HG03342 (cell line): ENCODE measurements around the gene A4GNT.
"Not testable (repeated sequence)": the region's sequence is repeated elsewhere in the genome, so short reads cannot be mapped to it uniquely, and the experiment has no call there.

Experiments used
- ATAC-seq: cut with Tn5 transposase; IDR thresholded peaks from one replicate; pipeline ENCODE4 v1.9.1; 2021; ENCODE audit warnings: mild to moderate bottlenecking, moderate library complexity; ENCODE audit not compliant: unreplicated experiment

Gene A4GNT

GRCh38 chr3:138119423-138119766 is 12.8 kb downstream of the A4GNT start:
- no peak for ATAC-seq

GRCh38 chr3:138118612-138119422 is 13.4 kb downstream of the A4GNT start:
- peak; percentile 79 for ATAC-seq

DNA sequence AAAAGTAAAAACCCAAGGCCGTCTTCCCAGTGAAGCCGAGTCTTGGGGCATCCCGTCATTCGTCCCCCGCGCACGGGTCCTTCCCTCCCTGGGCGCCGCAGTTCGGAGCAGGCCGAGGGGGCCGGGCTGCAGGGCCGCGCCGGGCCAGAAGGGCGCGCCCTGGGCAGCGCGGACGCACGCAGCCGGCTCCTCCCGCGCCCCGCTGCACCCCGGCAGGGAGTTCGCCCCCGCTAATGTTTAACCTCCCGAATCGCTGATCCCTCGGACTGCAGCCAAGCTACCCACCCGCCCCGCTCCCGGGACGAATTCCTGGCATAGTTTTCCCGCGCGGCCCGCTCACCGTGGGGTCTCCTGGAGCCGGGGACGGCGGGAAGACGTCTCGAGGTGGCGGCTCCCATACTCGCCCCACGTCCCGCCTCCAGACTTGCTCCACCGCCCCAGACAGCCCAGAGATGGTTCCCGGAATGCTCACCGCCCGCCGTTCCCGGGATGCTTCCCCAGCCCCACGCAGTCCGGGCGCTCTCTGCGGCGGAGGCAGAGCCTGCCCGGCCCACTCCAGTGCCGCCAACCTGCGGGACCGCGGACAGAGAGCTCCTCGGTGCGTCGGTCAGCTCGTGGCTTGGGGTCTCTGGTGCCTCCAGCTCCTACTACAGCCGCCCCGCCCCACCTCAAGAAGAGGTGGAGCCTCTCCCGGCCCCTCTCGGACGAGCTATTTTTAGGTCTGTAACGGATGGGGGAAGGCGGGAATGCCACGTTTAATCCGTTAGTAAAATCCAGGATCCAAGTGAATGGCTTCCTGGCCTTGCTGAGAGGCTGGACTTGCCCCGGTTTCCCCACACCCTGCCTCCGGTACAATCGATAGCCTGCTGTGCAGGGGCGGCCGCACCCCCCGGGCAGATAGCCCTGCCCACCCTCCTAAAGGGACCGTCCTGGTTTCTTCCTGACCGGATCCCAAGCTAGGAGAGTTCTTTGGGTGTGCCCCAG is 16.9 kb downstream of the A4GNT start, which contains the start of gene DZIP1L:
TSS of gene DZIP1L (minus strand) at position 621 of the 984 bp plus-strand sequence. CDS start 11,637 bp downstream, outside the sequence.
- peak; percentile 78 for ATAC-seq

GRCh38 chr3:138114431-138114918 is 17.7 kb downstream of the A4GNT start:
- no peak for ATAC-seq

DNA sequence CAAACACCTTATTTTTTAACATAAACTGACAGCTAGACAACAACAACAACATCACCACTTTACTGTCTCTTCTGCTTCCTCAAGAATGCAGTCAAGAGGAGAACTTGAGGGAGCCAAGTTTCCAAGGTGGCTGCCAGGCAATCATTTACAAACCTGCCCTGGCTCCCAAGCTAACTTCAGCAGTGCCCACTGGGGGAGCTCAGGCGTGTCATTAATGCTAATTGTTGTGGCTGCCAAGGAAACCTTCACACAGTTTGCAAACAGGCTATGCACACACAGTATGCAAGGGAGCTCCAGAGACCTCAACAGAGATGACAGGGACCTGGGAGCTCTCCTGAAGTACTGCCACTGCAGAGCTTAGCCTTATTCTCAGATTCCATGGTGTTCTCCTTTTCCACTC is 18.9 kb downstream of the A4GNT start:
- no peak for ATAC-seq

- no peak for ATAC-seq
Observed at GRCh38 chr3:138112362-138112761, 19.8 kb downstream of the A4GNT start.

- ATAC-seq = no peak
Observed at GRCh38 chr3:138105598-138105997, 26.6 kb downstream of the A4GNT start.

- no peak for ATAC-seq
Observed at GRCh38 chr3:138103466-138103865, 28.7 kb downstream of the A4GNT start.

- ATAC-seq = not testable (repeated sequence)
Observed at GRCh38 chr3:138101351-138101940, 30.7 kb downstream of the A4GNT start.

- no peak for ATAC-seq
Observed at GRCh38 chr3:138099417-138099816, 32.8 kb downstream of the A4GNT start.

GRCh38 chr3:138097192-138098172 is 34.7 kb downstream of the A4GNT start:
- peak; percentile 55 for ATAC-seq

- ATAC-seq = no peak
Observed at GRCh38 chr3:138093721-138094120, 38.5 kb downstream of the A4GNT start.

DNA sequence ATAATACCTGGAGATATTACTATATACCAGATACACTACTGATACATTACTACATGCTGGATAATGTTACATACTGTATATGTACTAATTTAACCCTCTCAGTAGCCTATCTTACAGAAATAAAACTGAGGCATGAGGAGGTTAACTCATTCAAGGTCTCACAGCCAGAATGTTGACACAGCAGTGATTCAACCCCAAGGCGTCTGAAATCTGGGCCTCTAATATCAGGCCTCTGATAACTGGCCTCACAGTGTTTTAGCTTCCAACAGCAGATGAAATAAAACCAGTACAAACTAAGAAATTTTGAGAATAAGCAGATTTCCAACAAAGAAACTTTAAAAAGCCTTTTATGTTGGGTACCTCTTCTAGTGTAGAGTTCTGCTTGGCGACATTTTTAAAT is 40.2 kb downstream of the A4GNT start:
- ATAC-seq = no peak

DNA sequence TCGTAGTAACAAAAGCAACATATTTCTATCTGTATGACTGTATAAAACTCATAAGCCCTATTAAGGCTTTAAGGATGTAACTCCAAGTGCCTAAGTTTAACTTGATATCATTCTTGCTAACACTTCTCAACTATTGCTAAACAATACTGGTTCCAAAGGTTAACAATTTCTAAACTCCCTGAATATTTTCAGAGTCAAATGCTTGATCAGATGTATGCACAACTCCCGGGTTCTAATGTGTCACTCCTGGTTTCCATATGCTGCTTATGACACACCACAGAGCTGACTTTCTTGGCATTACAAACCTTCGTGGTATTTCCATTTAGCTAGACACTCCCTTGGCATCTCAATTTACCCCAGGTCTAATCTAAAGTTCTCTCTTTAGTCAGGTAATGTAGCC is 43.1 kb downstream of the A4GNT start:
- no peak for ATAC-seq

GRCh38 chr3:138085745-138086144 is 46.4 kb downstream of the A4GNT start:
- not testable (repeated sequence) for ATAC-seq

GRCh38 chr3:138084196-138084595 is 48.0 kb downstream of the A4GNT start:
- ATAC-seq = no peak

DNA sequence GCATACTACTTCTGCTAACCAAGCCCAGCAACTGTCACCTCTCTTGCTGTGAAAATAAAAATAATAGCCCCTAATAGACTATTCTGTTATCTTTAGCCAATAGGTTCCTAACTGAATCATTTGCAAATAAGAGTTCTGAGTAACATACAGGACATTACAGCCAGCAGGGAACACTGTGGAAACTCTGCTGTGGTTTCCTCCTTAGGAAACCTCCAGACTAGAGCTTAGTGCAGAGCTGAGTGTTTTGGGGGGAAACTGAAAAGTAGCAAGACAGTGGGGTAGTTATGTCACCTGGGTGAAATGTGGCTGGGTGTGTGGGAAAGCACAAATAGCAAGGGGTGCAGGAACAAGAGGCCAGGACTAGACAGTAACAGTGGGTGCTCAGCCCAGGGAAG is 49.2 kb downstream of the A4GNT start:
- no peak for ATAC-seq

DNA sequence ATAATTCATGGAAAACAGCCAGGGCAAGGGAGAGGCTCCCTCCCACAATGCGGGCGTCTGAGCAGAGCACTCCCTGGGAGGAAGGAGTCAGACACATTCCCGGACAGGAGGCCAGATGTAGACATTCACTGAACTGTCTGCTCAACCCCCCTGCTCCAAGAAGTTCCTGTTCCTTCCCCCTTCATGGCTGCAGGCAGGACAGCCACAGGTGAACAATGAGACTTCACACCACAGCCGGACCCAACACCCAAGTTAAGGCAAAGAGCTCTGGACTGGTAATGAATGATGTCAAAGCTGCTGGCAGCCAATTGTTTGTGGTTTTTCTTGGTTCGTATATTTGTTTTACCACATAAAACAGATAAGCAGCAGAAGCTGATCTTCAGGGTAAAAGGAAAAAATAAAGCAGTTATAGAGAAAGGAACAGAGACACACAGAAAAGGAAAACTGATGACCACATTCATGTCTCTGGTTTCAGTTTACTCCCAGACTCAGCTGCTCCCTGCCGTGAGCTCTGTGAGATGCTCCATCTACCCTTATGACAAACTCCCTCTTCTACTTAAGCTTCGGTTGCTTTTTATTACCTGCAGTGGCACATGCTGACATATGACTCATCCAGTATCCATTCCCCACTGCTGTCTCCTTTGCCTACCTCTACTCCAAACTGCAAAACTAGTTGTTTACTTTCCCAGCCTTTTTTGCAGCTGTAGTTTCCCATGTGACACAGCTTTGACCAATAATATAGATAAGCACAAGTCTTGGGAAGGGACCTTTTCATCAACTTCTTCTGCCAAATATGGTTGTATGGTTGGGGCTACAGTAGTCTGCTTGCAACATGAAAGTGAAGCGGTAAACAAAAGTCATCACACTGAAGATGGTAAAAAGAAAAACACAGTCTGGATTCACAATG is 49.9 kb downstream of the A4GNT start:
- ATAC-seq = no peak
